B cell (primary cell): Measurements from ENCODE around the gene DCST2. TPM values are rescaled to one million over a fixed set of nuclear protein-coding genes. Genes with fewer than 3 reads are reported as not detected.

Experiments
- ATAC-seq: fragments of 200-7000 bp; cut with Tn5 transposase; one replicate; pipeline ENCODE4 v1.10.0; 2021; ENCODE audit warnings: low read depth, mild to moderate bottlenecking, moderate number of reproducible peaks, moderate library complexity
- CTCF ChIA-PET: fragments of 350-600 bp; sonication (Branson Sonifier 250); formaldehyde crosslinking; loops from one replicate; lab custom pipeline; 2021; ENCODE audit warnings: antibody characterized with exemption, inconsistent platforms; lab: Charles Lee
- POLR2A ChIA-PET: fragments of 350-600 bp; sonication (Branson Sonifier 250); formaldehyde crosslinking; loops from one replicate; lab custom pipeline; 2021; ENCODE audit warnings: antibody characterized with exemption; lab: Charles Lee
- DNase-seq: peaks from one replicate; pipeline ENCODE4 v3.0.0; 2013
- H2AFZ ChIP-seq: 2 replicates; pipeline ENCODE4 v1.6.1; 2012; ENCODE audit warnings: mild to moderate bottlenecking, low read depth, low read length; ENCODE audit not compliant: insufficient read depth, poor library complexity, severe bottlenecking
- H3K27ac ChIP-seq, 2 donors: 1 replicate in 1 of 2; 2 replicates in 1 of 2; pipeline ENCODE4 v1.5.1; 2012 to 2013; ENCODE audit warnings: low read length in 2 of 2, mild to moderate bottlenecking in 2 of 2, moderate library complexity in 1 of 2
- H3K27me3 ChIP-seq, 4 experiments: fragments of 200-600 bp in 1 of 4; sonication (generic) in 1 of 4; replicated peaks in 1 of 4; 1 replicate in 2 of 4; 2 replicates in 2 of 4; pipeline versions ENCODE4 v1.6.1 to v1.7.0; 2013 to 2016; ENCODE audit warnings: low read length in 3 of 4, mild to moderate bottlenecking in 2 of 4, mixed read lengths in 1 of 4, moderate library complexity in 1 of 4; ENCODE audit not compliant: insufficient read depth in 4 of 4, control insufficient read depth in 3 of 4; ENCODE audit errors: control extremely low read depth in 1 of 4
- H3K36me3 ChIP-seq, 2 experiments: replicated peaks in 1 of 2; 1 replicate in 1 of 2; 2 replicates in 1 of 2; pipeline versions ENCODE4 v1.6.1 to v1.7.1; 2013; ENCODE audit warnings: low read length in 1 of 2; ENCODE audit not compliant: insufficient read depth in 2 of 2, control insufficient read depth in 1 of 2; ENCODE audit errors: control extremely low read depth in 1 of 2, extremely low read depth in 1 of 2
- H3K4me1 ChIP-seq, 2 donors: fragments of 200-600 bp in 1 of 2; sonication (generic) in 1 of 2; 1 replicate in 1 of 2; 2 replicates in 1 of 2; pipeline versions ENCODE4 v1.5.1 to v1.6.1; 2013 to 2017; ENCODE audit warnings: low read length in 2 of 2; ENCODE audit not compliant: control insufficient read depth in 2 of 2, insufficient read depth in 2 of 2
- H3K4me2 ChIP-seq: replicated peaks from 2 replicates; pipeline ENCODE3; 2012; ENCODE audit warnings: mild to moderate bottlenecking, low read depth, low read length; ENCODE audit not compliant: poor library complexity, severe bottlenecking
- H3K4me3 ChIP-seq, 5 experiments: fragments of 200-600 bp in 1 of 5; sonication (generic) in 1 of 5; 1 replicate in 3 of 5; 2 replicates in 2 of 5; pipeline versions ENCODE4 v1.5.1 to v1.7.0; 2011 to 2016; ENCODE audit warnings: low read length in 4 of 5, mild to moderate bottlenecking in 4 of 5, low read depth in 2 of 5, control low read depth in 1 of 5, moderate library complexity in 1 of 5; ENCODE audit not compliant: insufficient read depth in 1 of 5; ENCODE audit errors: control extremely low read depth in 1 of 5, extremely low read depth in 1 of 5
- H3K79me2 ChIP-seq: fragments of 200-600 bp; sonication (generic); one replicate; pipeline ENCODE4 v1.6.0; 2016; ENCODE audit warnings: low read length; ENCODE audit not compliant: control insufficient read depth, insufficient read depth
- H3K9ac ChIP-seq: fragments of 200-600 bp; sonication (generic); 2 replicates; pipeline ENCODE4 v1.6.1; 2017; ENCODE audit warnings: mild to moderate bottlenecking, low read length, moderate library complexity
- H3K9me3 ChIP-seq, 3 donors: one replicate each; pipeline versions ENCODE4 v1.6.1 to v1.7.1; 2013; ENCODE audit warnings: low read length in 2 of 3; ENCODE audit not compliant: control insufficient read depth in 2 of 3, insufficient read depth in 1 of 3; ENCODE audit errors: control extremely low read depth in 1 of 3
- H4K20me1 ChIP-seq: 2 replicates; pipeline ENCODE4 v1.6.0; 2012; ENCODE audit warnings: mild to moderate bottlenecking, low read length; ENCODE audit not compliant: insufficient read depth, control insufficient read depth, poor library complexity, severe bottlenecking
- H3K27ac Mint-ChIP-seq: one replicate; pipeline ENCODE4 v1.8.0; 2021; ENCODE audit warnings: mixed read lengths
- H3K27me3 Mint-ChIP-seq: one replicate; pipeline ENCODE4 v1.8.0; 2021; ENCODE audit warnings: mixed read lengths
- H3K4me1 Mint-ChIP-seq: one replicate; pipeline ENCODE4 v1.8.0; 2021; ENCODE audit warnings: mixed read lengths
- H3K4me3 Mint-ChIP-seq: one replicate; pipeline ENCODE4 v1.8.0; 2021; ENCODE audit warnings: mixed read lengths
- H3K9me3 Mint-ChIP-seq: one replicate; pipeline ENCODE4 v1.8.0; 2022; ENCODE audit warnings: mixed read lengths; ENCODE audit not compliant: insufficient read depth
- CTCF ChIP-seq: fragments of 200-600 bp; IDR thresholded peaks from one replicate; pipeline ENCODE4 v1.8.0; 2022; ENCODE audit warnings: antibody characterized with exemption, mild to moderate bottlenecking
- EZH2 ChIP-seq: IDR thresholded peaks from 2 replicates; pipeline ENCODE4 v1.6.1; 2012; ENCODE audit warnings: borderline replicate concordance, low read depth, mild to moderate bottlenecking, moderate library complexity, low read length; ENCODE audit not compliant: insufficient read depth, poor library complexity, severe bottlenecking
- WGBS: methylation state at CpG from one replicate; pipeline ENCODE4 v1.1.5; 2013; ENCODE audit warnings: missing lambda C conversion rate; ENCODE audit not compliant: insufficient coverage; 5-methylcytosine and 5-hydroxymethylcytosine counted together
- intact Hi-C: fragments of 100-400 bp; cut with micrococcal nuclease; formaldehyde crosslinking; loops from one replicate; pipeline ENCODE4 v1.10.0; 2022
- polyA plus RNA-seq: library from polyadenylated mRNA; depleted of rRNA; stranded (reverse); fragments of >200 nt; gene quantifications from 2 replicates; pipeline ENCODE4 v1.2.3, GENCODE V29; 2012
- total RNA-seq, 2 donors: library from RNA; stranded (reverse); fragments of 120-200 nt in 1 of 2; gene quantifications; 1 replicate in 1 of 2; 2 replicates in 1 of 2; pipeline versions ENCODE4 v1.2.3 to v1.2.4, GENCODE V29; 2013 to 2022

Gene DCST2
- total and polyA plus RNA-seq, 2 donors (not counting 1 experiment from before 2014, with no cell fraction given) = 0.89 to 5.4 TPM

GRCh38 chr1:155062702-155063411 lies 29.3 kb upstream of the DCST2 start:
- TF ChIP-seq EZH2 (no peak), CTCF (peak; percentile 87)
- Mint-ChIP-seq H3K9me3 (no peaks in the 10 kb centered on the region), H3K4me3 (peak overlapping the region; percentile 94), H3K27me3 (no peaks in the 10 kb centered on the region), H3K27ac (peak overlapping the region; percentile 87), H3K4me1 (peaks cover 45% of the 10 kb centered on the region)
- ChIA-PET POLR2A (interaction anchor here (0.9 to 2.4 kb wide), 4 partner anchors 12 to 108 kb away, joined by 3 to 18 read pairs (median 7); partner anchors contain the start of gene ADAM15), CTCF (interaction anchor here (1.0 to 20.2 kb wide), 11 partner anchors 9 to 131 kb away, joined by 3 to 370 read pairs (median 6); partner anchors contain the start of genes ADAM15, EFNA3 and KRTCAP2)
- peak overlapping the region; percentile 82 for H3K9ac ChIP-seq
- H4K20me1 ChIP-seq = peaks cover 38% of the 10 kb centered on the region
- peak overlapping the region; percentile 68 to 78 (median 74) for H3K4me3 ChIP-seq
- H2AFZ ChIP-seq = peak overlapping the region; percentile 80
- H3K9me3 ChIP-seq = no peaks in the 10 kb centered on the region
- intact Hi-C loops = loop anchor here (1.0 to 10.0 kb wide), 10 partner anchors 8 to 1391 kb away; partner anchors contain the start of genes ADAR and ILF2
- ATAC-seq = peak; percentile 24
- peaks cover 27 to 50% of the 10 kb centered on the region in 2 donors for H3K4me1 ChIP-seq
- no peak overlapping the region for H3K27ac ChIP-seq
- WGBS = 6% methylated on average over 46 of the region's 46 CpGs
- H3K4me2 ChIP-seq = peak overlapping the region; percentile 96
- peaks cover 24% of the 10 kb centered on the region for H3K79me2 ChIP-seq
- DNase-seq = peak; percentile 79
- peaks cover 0 to 3% (median 0%) of the 10 kb centered on the region in 4 experiments for H3K27me3 ChIP-seq
- H3K36me3 ChIP-seq = peaks cover 0 to 12% of the 10 kb centered on the region in 2 experiments
